Activated naive CD8-positive, alpha-beta T cell (primary cell): ENCODE measurements around the gene PTX4.
A peak's percentile ranks its signal among the peaks of the same experiment; 100 is the strongest.
"Not testable (repeated sequence)": the region's sequence is repeated elsewhere in the genome, so short reads cannot be mapped to it uniquely, and the experiment has no call there.

Experiments
- H3K27ac Mint-ChIP-seq: one replicate; pipeline ENCODE4 v1.8.0; 2021; ENCODE audit warnings: mixed read lengths
- H3K27me3 Mint-ChIP-seq: one replicate; pipeline ENCODE4 v1.8.0; 2021; ENCODE audit warnings: mixed read lengths
- H3K36me3 Mint-ChIP-seq: one replicate; pipeline ENCODE4 v1.8.0; 2021; ENCODE audit warnings: mixed read lengths
- H3K4me1 Mint-ChIP-seq: one replicate; pipeline ENCODE4 v1.8.0; 2021; ENCODE audit warnings: low read depth, mixed read lengths
- H3K4me3 Mint-ChIP-seq: one replicate; pipeline ENCODE4 v1.8.0; 2021; ENCODE audit warnings: mild to moderate bottlenecking, mixed read lengths
- H3K9me3 Mint-ChIP-seq: one replicate; pipeline ENCODE4 v1.8.0; 2021; ENCODE audit warnings: low read depth, mixed read lengths

PTX4 gene

DNA sequence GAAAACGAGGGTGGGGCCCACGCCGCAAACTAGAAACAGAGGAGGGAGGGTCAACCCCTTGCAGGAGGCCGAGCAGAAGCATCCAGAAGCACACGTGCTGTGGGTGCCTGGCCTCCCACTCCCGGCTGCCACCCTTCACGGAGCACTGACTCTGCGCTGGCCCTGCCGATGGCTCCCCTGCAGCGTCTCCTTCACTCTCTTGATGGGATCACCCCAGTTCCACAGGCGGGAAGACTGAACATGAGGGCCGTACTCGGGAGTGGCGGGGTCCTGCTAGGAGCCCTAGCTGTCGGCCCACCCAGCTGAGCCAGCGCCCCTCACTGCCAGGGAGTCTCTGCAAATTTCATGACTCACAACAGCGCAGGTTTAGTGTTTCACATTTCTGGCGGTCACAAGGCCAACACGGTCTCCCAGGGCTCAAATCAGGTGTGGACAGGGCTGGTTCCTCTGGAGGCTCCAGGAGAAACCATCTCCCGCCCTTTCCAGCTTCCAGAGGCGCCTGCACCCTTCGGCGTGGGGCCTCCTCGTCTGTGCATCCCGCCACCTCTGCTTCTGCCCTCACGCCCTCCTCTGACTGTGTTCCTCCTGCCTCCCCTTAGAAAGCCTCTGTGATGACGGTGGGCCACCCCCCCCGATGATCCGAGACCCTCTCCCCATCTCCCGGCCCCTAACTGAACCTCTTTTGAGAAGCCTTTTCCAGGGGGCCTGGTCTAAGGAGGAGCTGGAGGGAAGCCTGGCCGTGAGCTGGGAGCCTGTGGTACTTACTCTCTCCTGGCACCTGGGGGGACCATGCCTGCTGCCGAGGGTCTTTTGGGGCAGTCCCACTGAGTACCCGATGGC, 2.0 kb downstream of the PTX4 start:
- Mint-ChIP-seq H3K36me3 (no peaks in the 10 kb centered on the region), H3K9me3 (no peaks in the 10 kb centered on the region), H3K27me3 (no peaks in the 10 kb centered on the region), H3K27ac (no peak overlapping the region), H3K4me1 (no peaks in the 10 kb centered on the region), H3K4me3 (no peak overlapping the region)

DNA sequence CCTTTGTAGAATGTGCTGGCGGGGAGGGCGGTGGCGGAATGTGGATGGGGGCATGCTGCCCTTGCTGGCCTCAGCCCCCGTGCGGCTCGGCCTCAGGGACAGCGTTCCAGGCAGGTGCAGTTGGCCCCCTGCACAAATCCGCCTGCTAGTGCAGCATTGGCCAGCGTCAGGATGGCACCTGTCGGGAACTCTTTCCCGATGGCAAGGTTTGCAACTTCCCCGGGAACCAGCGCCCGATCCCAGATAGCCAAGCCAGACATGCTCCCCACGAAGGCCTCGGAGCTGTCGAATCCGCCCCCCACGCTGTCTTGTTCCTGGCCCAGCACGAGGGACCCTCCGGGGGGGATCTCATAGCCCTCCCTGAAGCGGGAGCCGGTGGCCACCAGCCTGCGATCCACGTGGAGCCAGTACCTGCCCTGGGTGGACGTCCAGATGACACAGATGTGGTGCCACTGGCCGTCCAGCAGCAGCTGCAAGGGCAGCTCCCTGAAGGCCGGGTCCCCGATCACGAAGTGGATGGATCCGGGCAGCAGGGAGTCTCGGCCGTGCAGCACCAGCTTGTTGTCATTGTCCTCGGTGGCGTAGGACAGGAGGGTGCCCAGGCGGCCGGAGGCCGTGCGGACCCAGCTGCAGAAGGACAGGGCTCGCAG, 2.8 kb downstream of the PTX4 start:
- Mint-ChIP-seq H3K9me3 (no peaks in the 10 kb centered on the region), H3K27me3 (peaks cover 2% of the 10 kb centered on the region), H3K4me3 (no peak overlapping the region), H3K27ac (no peak overlapping the region), H3K36me3 (no peaks in the 10 kb centered on the region), H3K4me1 (no peaks in the 10 kb centered on the region)

DNA sequence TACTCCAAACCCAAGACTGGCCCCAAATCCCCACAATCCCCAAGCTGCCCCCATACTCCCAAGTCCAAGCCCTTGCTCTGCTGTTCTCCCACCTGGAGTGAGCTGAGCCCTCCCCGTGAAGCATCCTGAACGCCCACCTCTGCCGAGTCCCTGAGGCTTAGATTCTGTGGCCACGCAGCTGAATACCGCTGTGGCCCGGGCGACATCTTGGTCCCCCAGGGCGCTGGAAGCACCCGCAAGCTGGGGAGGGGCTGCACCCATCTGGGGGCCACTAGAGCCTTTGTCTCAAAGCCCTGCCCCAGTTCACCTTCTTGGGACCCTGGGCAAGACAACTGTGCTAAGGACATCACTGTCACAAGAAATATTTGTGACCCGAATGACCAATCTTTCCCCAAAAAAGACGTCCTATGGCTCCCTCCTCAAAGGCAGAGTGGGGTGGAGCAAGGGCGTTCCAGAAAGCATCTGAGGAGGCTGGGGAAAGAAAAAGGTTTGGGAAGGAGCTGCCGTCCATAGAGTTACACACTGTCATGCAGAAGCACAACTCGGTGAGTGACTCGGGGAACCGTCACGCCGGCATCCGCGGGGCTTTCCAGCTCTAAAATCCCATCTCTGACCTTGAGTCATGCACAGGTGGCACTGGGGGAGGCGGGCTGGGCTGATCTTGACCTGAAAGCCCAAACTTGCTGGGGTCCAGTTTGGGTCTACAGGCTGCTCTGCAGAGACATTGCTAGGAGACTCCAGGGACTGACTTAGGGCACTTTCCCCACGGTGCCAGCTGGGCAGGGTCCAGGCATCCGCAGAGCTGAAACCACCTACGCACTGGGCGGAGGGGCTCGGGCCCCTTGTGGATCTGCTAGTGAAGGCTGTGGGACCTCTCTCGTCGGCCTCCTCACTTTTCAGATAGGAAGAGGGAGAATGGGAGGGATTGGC, 6.6 kb downstream of the PTX4 start:
- H3K4me3 Mint-ChIP-seq: no peak overlapping the region
- H3K27me3 Mint-ChIP-seq: peaks cover 2% of the 10 kb centered on the region
- no peaks in the 10 kb centered on the region for H3K36me3 Mint-ChIP-seq
- H3K4me1 Mint-ChIP-seq: no peaks in the 10 kb centered on the region
- no peak overlapping the region for H3K27ac Mint-ChIP-seq
- no peaks in the 10 kb centered on the region for H3K9me3 Mint-ChIP-seq

DNA sequence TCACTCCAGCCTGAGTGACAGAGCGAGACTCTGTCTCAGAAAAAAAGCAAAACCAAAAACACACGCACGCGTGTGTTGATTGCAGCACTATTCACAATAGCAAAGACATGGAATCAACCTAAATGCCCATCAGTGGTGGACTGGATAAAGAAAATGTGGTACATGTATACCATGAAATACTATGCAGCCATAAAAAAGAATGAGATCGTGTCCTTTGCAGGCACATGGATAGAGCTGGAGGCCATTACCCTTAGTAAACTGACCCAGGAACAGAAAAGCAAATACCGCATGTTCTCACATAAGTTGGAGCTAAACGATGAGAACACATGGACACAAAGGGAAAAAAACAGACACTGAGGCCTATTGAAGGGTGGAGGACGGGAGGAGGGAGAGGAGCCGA, 9.8 kb downstream of the PTX4 start:
- not testable (repeated sequence) for H3K27ac Mint-ChIP-seq, H3K9me3 Mint-ChIP-seq, H3K27me3 Mint-ChIP-seq, H3K36me3 Mint-ChIP-seq, H3K4me1 Mint-ChIP-seq, H3K4me3 Mint-ChIP-seq

DNA sequence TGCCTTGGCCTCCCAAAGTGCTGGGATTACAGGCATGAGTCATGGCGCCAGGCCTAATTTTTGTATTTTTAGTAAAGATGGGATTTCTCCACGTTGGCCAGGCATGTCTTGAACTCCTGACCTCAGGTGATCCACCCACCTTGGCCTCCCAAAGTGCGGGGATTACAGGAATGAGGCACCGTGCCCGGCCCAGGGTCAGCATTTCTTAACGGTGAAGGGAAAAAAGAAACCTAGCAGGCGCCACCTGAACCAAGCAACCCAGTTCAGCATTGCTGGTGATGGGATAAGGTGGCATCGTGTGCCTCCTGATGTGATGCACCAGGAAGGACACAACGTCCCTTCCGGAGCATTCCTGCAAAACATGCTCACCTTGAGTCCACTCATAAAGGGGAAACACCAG, 11.7 kb downstream of the PTX4 start:
- Mint-ChIP-seq H3K9me3 (no peaks in the 10 kb centered on the region), H3K36me3 (no peaks in the 10 kb centered on the region), H3K27ac (no peak overlapping the region), H3K4me3 (no peak overlapping the region), H3K27me3 (peaks cover 2% of the 10 kb centered on the region), H3K4me1 (peaks cover 15% of the 10 kb centered on the region)

DNA sequence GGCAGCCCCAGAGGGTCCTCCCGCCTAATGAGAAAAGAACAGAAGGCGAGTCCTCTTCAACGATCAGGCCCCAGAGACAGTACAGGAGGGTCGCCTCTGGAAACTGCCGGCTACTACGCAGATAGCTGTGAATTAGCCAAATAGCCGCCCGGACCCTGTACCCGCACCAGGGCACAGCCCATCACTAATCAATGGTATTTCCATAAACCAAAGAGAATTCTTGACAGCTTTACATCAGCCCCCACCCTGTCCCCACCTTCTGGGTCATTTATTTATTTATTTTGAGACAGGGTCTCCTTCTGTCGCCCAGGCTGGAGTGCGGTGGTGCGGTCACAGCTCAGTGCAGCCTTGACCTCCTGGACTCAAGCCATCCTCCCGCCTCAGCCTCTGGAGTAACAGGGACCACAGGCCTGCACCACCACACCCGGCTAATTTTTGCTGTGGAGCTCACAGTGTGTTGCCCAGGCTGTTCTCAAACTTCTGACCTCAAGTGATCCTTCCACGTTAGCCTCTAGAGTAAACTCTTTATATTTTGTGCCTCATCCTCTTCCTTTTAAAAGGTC, 13.1 kb downstream of the PTX4 start:
- Mint-ChIP-seq H3K27ac (peak overlapping the region; percentile 90), H3K36me3 (no peaks in the 10 kb centered on the region), H3K4me3 (peak overlapping the region; percentile 89)

DNA sequence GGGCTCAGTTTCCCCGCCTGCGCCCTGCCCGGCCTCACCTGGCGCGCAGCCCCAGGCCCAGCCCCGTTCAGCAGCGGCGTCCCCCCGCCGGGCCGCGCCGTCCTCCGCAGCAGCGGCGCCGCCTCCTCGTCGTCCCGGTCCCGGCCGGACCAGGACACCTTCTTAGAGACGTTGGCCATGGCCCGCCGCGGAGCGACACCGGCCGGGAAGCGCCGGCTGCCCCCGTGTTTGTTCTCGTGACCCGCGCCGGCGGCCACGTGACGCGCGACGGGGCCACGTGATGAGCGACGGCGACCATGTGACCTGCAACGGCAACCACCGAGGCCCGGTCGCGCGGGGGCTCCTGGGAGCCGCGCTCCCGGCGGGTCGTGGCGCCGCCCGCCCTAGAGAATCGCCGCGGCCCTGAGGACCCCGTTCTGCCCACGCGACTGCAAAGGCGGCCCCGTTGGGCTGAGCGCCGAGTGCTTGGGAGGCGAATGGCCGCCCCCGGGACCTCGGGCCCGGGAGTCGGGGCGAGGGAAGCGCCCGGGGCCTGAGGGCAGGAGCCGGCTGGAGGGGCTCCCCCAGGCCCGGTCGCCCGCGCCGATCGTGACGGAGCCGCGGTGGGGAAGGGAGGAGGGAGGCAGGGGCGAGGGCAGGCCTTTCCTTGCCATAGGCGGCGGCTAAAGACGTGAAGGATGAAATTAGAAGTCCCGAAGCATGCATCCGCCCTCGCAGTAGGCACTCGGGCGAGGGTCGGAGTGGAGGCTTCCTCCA, 13.8 kb downstream of the PTX4 start, which contains the start of gene CLCN7:
Gene CLCN7, minus strand, starts transcription at position 233 of the 756 bp plus-strand sequence. Its CDS starts 54 bp downstream, at position 179.
- peak within 1 kb of the TSS; percentile 89 for H3K4me3 Mint-ChIP-seq
- peaks cover 31% of the 10 kb centered on the region for H3K4me1 Mint-ChIP-seq
- H3K27me3 Mint-ChIP-seq: no peaks in the 10 kb centered on the region
- peak within 1 kb of the TSS; percentile 90 for H3K27ac Mint-ChIP-seq
- no peaks in the 10 kb centered on the region for H3K9me3 Mint-ChIP-seq
- H3K36me3 Mint-ChIP-seq: no peaks in the 10 kb centered on the region

More for the DNA sequence above, 13.1 kb downstream of the PTX4 start:
- H3K9me3 Mint-ChIP-seq: no peaks in the 10 kb centered on the region
- H3K4me1 Mint-ChIP-seq: peaks cover 27% of the 10 kb centered on the region
- H3K27me3 Mint-ChIP-seq: no peaks in the 10 kb centered on the region

DNA sequence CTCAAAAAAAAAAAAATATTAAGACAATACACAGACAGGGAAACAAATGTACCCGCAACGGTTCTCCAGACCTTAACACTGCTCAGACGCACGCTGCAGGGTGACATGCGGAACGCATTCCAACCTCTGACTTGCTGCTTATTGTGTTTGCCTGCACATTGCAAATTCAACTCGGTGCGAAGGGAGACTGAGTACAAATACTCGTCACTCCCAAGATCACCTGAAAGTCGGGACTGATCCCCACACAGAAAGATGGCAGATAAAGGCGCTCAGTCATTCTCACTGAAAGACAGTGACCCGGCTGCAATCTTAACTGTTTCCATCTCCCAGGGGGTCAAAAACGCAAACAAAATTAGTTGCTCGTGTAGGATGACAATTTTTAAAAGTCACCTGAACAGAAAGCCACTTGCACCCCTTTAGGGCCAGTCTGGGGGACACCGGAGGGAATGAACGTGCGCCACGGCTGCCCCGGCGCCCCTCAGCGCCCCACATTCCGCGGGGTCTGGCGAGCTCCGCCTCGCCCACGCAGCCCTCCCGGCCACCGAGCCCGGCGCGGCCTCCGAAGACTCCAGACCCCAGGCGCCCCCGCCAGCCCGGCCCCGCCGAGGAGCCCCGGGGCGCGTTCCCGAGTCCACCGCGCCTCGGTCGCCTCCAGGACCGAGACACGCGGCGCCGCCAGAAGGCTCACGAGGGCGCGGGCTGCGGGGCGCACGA, 14.5 kb downstream of the PTX4 start:
- Mint-ChIP-seq H3K27me3 (no peaks in the 10 kb centered on the region), H3K27ac (peak overlapping the region; percentile 76), H3K9me3 (no peaks in the 10 kb centered on the region), H3K4me3 (peak overlapping the region; percentile 86), H3K4me1 (peaks cover 35% of the 10 kb centered on the region), H3K36me3 (no peaks in the 10 kb centered on the region)

DNA sequence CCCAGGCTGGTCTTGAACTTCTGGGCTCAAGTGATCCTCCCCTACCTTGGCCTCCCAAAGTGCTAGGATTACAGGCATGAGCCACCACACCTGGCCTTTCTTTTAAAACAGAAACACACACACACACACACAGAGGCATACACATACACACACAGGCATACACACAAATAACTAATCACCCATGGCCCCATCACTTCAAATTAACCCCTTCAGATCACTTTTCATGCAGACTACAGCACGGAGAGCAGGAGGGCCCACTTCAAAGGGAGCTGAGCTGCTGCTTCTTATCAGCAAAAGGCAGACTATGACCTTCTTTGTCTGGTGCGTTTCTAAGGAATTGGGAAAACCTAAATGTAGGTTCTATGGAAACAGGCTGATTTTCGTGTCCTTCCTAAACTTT, 15.8 kb downstream of the PTX4 start:
- Mint-ChIP-seq H3K27ac (no peak overlapping the region), H3K27me3 (no peaks in the 10 kb centered on the region), H3K4me1 (peaks cover 35% of the 10 kb centered on the region), H3K4me3 (peak overlapping the region; percentile 81), H3K36me3 (no peaks in the 10 kb centered on the region), H3K9me3 (no peaks in the 10 kb centered on the region)

DNA sequence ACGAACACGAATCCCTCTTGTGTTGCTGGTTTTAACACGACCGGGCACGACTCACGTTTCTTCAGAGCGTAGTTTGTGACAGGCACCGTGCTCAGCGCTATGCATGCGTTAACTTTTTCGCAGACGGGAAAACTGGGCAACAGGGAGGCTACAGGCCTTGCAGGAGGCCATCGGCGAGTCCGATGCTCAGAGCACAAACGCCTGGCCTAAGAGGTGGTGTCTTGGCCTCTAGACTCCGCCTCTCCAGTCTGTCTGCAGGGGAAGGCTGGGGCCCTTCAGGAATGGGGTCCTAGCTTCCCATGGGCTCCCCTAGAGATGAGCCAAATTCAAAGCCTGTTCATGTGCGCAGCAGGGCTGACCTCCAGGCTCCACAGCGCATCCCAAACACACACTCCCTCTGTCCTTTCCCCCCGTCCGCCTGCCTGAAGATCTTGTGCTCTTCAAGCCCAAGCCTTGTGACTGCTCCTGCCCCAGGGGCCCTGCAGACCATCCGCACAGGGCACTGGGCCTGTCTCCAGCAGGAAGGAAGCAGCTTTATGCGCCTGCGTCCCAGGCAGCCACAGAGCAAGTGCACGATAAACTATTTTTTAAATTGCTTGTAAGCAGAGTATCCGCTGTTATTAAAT, 17.1 kb downstream of the PTX4 start:
- Mint-ChIP-seq H3K9me3 (no peaks in the 10 kb centered on the region), H3K4me1 (peaks cover 36% of the 10 kb centered on the region), H3K27me3 (no peaks in the 10 kb centered on the region), H3K36me3 (no peaks in the 10 kb centered on the region), H3K4me3 (no peak overlapping the region), H3K27ac (no peak overlapping the region)

DNA sequence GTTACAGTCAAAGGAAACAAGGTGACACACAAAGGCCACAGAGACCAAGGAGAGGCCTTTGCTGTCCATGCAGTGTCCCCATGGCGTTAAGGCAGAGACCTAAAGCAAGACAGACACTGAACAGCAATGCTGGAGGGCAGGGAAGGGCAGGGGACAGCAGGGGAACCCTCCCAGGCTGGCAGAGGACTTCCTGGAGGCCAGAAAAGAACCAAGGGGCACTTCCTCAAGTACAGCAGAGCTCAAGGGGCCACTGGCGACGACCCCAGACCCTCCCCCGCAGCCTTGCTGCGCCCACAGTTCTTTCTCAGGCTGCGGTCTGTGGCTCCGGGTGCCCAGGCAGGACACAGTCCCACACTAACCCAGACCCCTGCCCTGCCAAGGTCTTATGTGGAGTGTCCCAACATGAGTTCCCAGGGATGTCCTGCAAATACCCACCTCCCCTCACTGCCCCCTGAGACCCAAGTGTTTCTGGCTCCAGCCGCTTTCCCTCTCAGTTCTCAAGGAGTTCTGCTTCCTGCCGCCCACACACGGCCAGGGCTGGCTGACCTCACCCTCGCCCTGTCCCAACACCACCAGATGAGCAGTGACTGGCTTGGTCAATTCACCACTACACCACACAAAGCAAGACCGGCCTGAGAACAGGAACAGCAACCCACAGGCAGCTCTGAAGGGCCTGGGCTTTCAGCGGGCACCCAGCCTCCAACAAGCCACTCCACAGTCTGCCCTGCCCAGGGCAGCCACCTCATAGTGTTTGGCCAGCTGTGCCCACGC, 18.1 kb downstream of the PTX4 start:
- Mint-ChIP-seq H3K9me3 (no peaks in the 10 kb centered on the region), H3K4me1 (peaks cover 33% of the 10 kb centered on the region), H3K4me3 (no peak overlapping the region), H3K36me3 (no peaks in the 10 kb centered on the region), H3K27me3 (no peaks in the 10 kb centered on the region), H3K27ac (no peak overlapping the region)

DNA sequence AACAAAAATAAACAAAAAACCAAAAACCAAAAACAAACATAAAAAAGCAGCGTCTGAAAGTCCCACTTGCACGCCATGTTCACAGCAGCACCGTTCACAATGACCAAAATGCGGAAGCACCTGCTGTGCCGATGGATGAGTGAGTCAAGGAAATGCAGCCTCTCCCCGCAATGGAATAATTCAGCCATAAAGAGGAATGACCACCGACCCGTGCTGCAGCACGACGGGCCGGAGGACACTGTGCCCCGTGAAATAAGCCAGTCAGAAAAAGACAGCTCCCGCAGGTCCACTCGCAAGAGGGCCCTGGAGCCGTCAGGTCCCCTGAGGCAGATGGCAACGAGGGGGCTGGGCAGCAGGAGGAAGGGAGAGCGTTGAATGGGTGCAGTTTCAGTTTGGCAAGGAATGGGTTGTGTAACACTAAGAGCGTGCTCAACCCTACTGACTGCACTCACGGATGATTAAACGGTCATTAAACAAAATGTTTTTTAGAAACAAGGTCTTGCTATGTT, 19.0 kb downstream of the PTX4 start:
- peaks cover 31% of the 10 kb centered on the region for H3K4me1 Mint-ChIP-seq
- H3K9me3 Mint-ChIP-seq: no peaks in the 10 kb centered on the region
- H3K36me3 Mint-ChIP-seq: no peaks in the 10 kb centered on the region
- H3K27me3 Mint-ChIP-seq: no peaks in the 10 kb centered on the region
- no peak overlapping the region for H3K4me3 Mint-ChIP-seq
- H3K27ac Mint-ChIP-seq: peak overlapping the region; percentile 41
